Activated CD8-positive, alpha-beta T cell treated with anti-CD3 and anti-CD28 coated beads, Interleukin-2, amount 10 ng/mL, durations not matched to agents 7 days and 5 days (primary cell): ENCODE data around the gene TIPARP. TPM values are rescaled to one million over a fixed set of nuclear protein-coding genes. Genes with fewer than 3 reads are reported as not detected.

Experiments used
- ATAC-seq: fragments of 150-1000 bp; cut with Tn5 transposase; one replicate; pipeline ENCODE4 v1.10.0; 2021; ENCODE audit warnings: moderate library complexity
- CTCF ChIA-PET: fragments of 350-600 bp; sonication (Branson Sonifier 250); formaldehyde crosslinking; loops from one replicate; lab custom pipeline; 2021; ENCODE audit warnings: antibody characterized with exemption; lab: Charles Lee
- POLR2A ChIA-PET: fragments of 350-600 bp; sonication (Branson Sonifier 250); formaldehyde crosslinking; loops from one replicate; lab custom pipeline; 2021; ENCODE audit warnings: antibody characterized with exemption; lab: Charles Lee
- DNase-seq: peaks from one replicate; pipeline ENCODE4 v3.0.0-alpha.2; 2020
- H3K27ac Mint-ChIP-seq: one replicate; pipeline ENCODE4 v1.8.0; 2021; ENCODE audit warnings: mild to moderate bottlenecking, mixed read lengths
- H3K27me3 Mint-ChIP-seq: one replicate; pipeline ENCODE4 v1.8.0; 2021; ENCODE audit warnings: low read depth, mixed read lengths
- H3K36me3 Mint-ChIP-seq: one replicate; pipeline ENCODE4 v1.8.0; 2021; ENCODE audit warnings: low read depth, mixed read lengths
- H3K4me1 Mint-ChIP-seq: one replicate; pipeline ENCODE4 v1.8.0; 2021; ENCODE audit warnings: low read depth, mixed read lengths
- H3K4me3 Mint-ChIP-seq: one replicate; pipeline ENCODE4 v1.8.0; 2021; ENCODE audit warnings: mild to moderate bottlenecking, mixed read lengths
- H3K9me3 Mint-ChIP-seq: one replicate; pipeline ENCODE4 v1.8.0; 2022; ENCODE audit warnings: mixed read lengths; ENCODE audit not compliant: insufficient read depth
- total RNA-seq, 2 experiments: library from RNA; stranded (reverse); gene quantifications; one replicate each; pipeline ENCODE4 v1.2.3, GENCODE V29; 2021

Gene TIPARP
- total RNA-seq, 2 experiments from 2014 or later = 34.2 to 36.5 TPM

DNA sequence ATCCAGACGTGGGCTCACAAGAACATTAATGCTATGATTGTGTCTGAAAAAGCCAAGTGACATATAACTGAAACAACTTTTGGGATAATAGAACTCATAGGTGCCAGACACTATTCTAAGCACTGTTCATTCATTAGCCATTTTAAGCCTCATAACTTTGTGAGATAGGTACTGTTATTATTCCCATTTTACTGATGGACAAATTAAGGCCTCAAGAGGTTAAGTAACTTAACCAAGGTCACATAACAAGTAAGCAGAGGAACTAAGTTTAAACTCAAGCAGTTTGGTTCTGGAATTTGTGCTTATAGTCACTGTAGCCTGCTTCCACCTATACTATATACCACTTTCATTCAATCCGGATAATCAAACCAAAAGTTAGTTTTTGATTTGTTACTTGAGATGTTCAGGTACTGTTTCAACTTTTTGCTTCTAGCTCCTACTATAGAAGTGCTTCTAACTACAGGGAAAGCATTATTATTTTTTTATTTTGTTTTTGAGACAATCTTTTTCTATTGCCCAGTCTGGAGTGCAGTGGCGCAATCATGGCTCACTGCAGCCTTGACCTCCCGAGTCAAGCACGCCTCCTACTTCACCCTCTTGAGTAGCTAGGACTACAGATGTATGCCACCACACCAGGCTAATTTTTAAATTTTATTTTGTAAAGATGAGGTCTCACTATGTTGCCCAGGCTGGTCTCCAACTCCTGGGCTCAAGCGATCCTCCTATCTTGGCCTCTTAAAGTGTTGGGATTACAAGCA is 41.9 kb downstream of the TIPARP start:
- no peak overlapping the region for H3K4me3 Mint-ChIP-seq
- ATAC-seq (no peak), DNase-seq (no peak)
- no peak overlapping the region for H3K27ac Mint-ChIP-seq
- peaks cover 39% of the 10 kb centered on the region for H3K36me3 Mint-ChIP-seq
- no peaks in the 10 kb centered on the region for H3K9me3 Mint-ChIP-seq
- peaks cover 5% of the 10 kb centered on the region for H3K4me1 Mint-ChIP-seq
- ChIA-PET CTCF (interaction anchor here (2.1 kb wide), 1 partner anchor 421 kb away, joined by 4 read pairs; no protein-coding TSS in a partner anchor), POLR2A (no interaction called here)
- H3K27me3 Mint-ChIP-seq = no peaks in the 10 kb centered on the region

DNA sequence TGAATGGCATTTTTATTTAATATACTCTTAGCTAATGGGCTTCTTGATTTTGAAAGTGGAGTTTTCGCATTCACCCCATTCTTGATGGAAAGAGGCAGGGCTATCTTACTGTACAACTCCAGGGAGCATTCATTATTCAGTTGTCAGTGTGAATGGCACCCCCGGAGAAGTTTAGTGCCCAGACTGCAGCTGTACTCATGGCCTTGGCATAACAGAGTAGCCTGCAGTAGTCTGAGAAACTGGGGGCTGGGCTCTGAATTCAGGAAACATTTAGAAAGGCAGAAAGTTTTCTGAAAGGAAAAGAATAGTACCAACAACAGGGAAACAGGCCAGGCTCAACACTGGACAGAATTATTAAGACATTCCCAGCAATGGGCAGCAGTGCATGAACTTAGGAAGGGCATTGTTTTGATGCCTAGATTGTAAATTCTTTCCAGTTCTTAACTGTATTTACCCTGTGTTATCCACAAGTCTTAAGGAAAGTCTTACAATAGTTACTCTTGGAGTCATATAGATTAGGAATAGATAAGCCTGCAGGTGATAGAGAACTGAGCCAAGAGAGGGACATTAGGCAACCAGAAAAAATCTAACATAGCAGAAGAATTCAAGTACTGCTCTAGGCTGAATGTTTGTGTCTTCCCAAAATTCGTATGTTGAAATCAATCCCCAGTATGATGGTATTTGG is 44.4 kb downstream of the TIPARP start:
- CTCF ChIA-PET = no interaction called here

DNA sequence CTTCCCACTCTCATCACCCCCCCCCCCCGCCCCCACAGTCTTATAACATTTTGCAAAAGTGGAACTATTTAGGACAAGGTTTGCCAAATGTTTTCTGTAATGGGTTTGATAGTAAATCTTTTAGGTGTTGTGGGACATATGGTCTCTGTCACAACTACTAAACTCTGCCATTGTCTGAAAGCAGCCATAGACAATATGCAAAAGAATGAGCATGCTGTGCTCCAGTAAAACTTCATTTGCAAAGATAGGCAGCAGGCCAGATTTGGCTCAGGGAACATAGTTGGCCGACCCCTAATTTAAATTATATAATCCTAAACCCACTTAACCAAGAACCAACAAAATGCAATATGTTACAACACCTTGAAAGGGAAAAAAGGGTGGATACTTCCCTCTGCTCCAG is 46.4 kb downstream of the TIPARP start:
- ATAC-seq (no peak), DNase-seq (no peak)
- H3K36me3 Mint-ChIP-seq = peaks cover 27% of the 10 kb centered on the region
- H3K9me3 Mint-ChIP-seq = no peaks in the 10 kb centered on the region
- no peak overlapping the region for H3K4me3 Mint-ChIP-seq
- H3K27ac Mint-ChIP-seq = no peak overlapping the region
- no peaks in the 10 kb centered on the region for H3K27me3 Mint-ChIP-seq
- peaks cover 5% of the 10 kb centered on the region for H3K4me1 Mint-ChIP-seq
- ChIA-PET CTCF (no interaction called here), POLR2A (no interaction called here)

More for the DNA sequence above, 44.4 kb downstream of the TIPARP start:
- POLR2A ChIA-PET = no interaction called here
- H3K9me3 Mint-ChIP-seq = no peaks in the 10 kb centered on the region
- H3K4me3 Mint-ChIP-seq = no peak overlapping the region
- DNase-seq = no peak
- H3K27ac Mint-ChIP-seq = no peak overlapping the region
- peaks cover 5% of the 10 kb centered on the region for H3K4me1 Mint-ChIP-seq
- no peak for ATAC-seq
- H3K27me3 Mint-ChIP-seq = no peaks in the 10 kb centered on the region
- H3K36me3 Mint-ChIP-seq = peaks cover 46% of the 10 kb centered on the region

DNA sequence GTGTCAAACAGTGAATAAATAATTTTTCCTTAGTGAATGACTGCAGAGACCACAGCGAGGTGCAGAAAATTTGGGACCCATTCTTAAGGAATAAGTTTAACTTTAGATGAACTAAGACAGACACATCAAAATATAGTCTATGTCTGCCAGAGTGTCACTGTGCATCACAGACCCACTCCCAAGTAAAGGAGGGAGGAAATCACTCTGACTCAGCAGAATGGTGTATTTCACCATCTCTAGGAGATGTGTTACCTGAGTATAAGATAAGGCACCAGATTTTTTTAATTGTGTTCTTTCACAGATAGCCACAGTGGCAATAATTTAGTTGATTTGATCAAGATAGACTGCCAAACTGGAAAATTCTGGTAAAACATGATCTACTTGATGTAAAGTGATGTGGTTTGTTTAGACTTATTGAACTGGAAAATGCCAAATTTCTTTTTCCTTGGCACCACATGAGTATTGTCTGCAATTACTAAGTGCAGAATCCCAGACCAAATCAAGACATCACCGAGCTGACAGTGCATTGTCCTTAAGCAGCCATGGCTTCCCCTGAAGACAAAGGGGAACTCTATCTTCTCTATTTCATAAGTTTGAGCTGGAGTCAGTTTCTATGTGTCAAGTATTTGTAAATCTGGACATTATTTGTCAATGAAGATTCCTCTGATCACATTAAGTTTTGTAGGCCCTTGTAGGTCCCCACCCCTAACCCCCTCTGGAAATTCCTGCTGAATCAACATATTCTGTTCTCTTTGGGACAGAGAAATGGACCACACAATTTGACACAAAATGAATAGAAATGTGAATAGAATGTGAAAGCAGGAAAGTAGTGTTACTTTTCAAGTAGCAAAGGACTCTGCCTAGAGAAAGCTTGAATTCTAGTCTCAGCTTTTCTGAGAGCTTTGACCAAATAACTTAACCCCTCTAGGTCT is 47.6 kb downstream of the TIPARP start:
- peaks cover 20% of the 10 kb centered on the region for H3K36me3 Mint-ChIP-seq
- CTCF ChIA-PET = interaction anchor here (0.7 to 1.4 kb wide), 4 partner anchors 12 to 416 kb away, joined by 3 to 4 read pairs (median 4); no protein-coding TSS in a partner anchor

DNA sequence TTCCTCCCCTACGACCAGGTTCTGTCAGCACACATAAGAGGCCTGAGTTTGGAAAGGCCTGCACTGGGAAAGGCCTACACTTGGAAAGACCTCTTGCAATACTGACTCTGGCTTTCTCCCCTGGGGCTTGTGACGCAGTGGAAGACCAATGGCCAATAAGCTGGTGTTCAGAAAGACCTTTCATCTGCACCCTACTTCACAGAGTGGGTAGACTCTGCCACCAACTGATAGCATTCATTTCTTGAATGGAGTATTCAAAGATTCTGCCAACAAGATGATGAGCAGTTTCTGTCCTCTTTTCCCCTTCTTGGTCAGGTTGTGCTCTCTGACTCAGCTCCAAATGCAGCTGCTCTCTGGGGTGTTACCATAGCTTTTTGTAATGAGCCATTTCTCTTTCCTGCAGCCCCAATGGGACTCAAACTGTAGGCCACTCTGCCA is 48.8 kb downstream of the TIPARP start:
- Mint-ChIP-seq H3K27me3 (no peaks in the 10 kb centered on the region), H3K4me1 (peaks cover 5% of the 10 kb centered on the region), H3K36me3 (peaks cover 11% of the 10 kb centered on the region), H3K9me3 (no peaks in the 10 kb centered on the region), H3K27ac (peak overlapping the region; percentile 33), H3K4me3 (no peak overlapping the region)
- DNase-seq (no peak), ATAC-seq (no peak)
- POLR2A ChIA-PET = interaction anchor here (1.0 kb wide), 1 partner anchor 45 kb away, joined by 3 read pairs; no protein-coding TSS in a partner anchor
- CTCF ChIA-PET = interaction anchor here (1.0 to 1.5 kb wide), 7 partner anchors 11 to 414 kb away, joined by 3 to 4 read pairs (median 3); no protein-coding TSS in a partner anchor

More for the DNA sequence above, 47.6 kb downstream of the TIPARP start:
- no peak overlapping the region for H3K27ac Mint-ChIP-seq
- H3K9me3 Mint-ChIP-seq = no peaks in the 10 kb centered on the region
- ATAC-seq (no peak), DNase-seq (no peak)
- POLR2A ChIA-PET = no interaction called here
- H3K27me3 Mint-ChIP-seq = no peaks in the 10 kb centered on the region
- peaks cover 5% of the 10 kb centered on the region for H3K4me1 Mint-ChIP-seq
- no peak overlapping the region for H3K4me3 Mint-ChIP-seq

DNA sequence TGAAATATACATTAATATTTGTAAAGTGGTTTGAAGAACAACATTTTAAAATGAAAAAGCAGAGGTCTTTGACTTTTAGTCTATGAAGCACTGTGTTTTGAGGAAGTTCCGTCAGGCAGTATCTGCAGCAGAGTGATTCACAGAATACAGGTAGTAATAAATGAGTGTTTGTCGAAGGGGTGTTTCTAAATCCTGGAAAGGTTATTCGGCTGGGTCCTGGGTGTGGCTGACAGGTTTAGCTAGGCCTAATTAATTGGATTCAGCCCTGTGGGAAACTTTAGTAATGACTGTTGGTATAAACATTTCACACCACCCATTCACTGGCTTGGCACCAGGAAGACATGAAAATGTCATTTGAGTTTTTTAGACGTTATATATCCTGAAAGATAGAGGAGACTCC is 51.3 kb downstream of the TIPARP start:
- Mint-ChIP-seq H3K36me3 (peaks cover 10% of the 10 kb centered on the region), H3K27me3 (no peaks in the 10 kb centered on the region), H3K9me3 (no peaks in the 10 kb centered on the region), H3K4me3 (no peak overlapping the region), H3K27ac (no peak overlapping the region), H3K4me1 (peaks cover 5% of the 10 kb centered on the region)
- ATAC-seq = no peak
- no peak for DNase-seq
- ChIA-PET POLR2A (no interaction called here), CTCF (no interaction called here)

DNA sequence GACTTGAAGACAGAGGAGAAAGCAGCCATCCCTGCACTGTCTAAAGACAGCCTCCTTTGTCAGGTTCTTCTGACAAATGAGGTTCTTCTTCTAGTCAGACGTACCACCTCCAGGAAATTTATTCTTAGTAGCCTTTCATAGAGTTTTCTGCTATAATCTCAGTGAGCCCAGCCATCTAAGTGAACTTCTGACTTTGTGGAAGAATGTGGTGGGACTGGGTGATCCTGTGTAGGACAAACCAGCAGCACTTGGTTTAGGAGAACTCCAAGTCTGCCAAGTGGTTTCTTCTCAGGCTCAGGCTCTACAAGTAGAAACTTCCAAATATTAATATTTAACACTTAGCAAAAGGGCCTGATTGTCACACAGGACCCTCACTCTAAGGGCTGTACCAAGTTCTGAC is 52.1 kb downstream of the TIPARP start:
- Mint-ChIP-seq H3K4me1 (peaks cover 5% of the 10 kb centered on the region), H3K36me3 (peaks cover 10% of the 10 kb centered on the region), H3K27me3 (no peaks in the 10 kb centered on the region), H3K9me3 (no peaks in the 10 kb centered on the region), H3K4me3 (no peak overlapping the region), H3K27ac (no peak overlapping the region)
- DNase-seq (no peak), ATAC-seq (no peak)
- ChIA-PET POLR2A (no interaction called here), CTCF (no interaction called here)

DNA sequence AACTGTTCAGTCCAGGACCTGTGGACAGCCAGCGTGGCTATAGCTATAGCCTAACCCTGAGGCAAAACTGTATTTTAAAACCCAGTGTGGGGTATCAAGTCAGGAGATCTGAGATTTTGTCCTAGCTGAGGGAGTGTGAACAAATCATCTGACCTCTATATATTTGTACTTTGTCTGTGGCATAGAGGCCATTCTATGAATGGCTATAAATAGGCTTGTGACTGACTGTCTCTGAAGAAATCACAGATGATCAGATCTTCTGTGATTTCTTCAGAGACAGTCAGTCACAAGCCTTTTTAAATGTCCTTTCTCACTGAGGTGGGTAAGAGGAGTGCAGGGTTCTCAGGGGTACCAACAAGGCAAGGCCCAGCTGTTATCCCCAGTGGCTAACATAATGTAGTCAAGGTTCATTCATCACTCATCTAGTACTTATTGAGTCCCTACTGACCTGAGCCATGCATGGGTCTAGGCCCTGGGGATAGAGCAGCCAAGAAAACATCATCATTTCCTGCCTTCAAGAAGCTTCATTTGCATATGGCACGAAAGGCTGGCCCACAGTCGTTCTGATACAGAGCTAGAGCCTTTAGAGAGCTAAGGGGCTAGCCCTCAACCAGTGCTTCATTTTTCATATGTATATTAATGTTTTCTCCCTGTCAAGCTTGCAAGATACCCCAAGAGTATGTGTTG is 53.3 kb downstream of the TIPARP start:
- ATAC-seq (no peak), DNase-seq (no peak)
- ChIA-PET POLR2A (no interaction called here), CTCF (interaction anchor here (0.6 kb wide), 1 partner anchor 18 kb away, joined by 3 read pairs; no protein-coding TSS in a partner anchor)
- Mint-ChIP-seq H3K27ac (no peak overlapping the region), H3K9me3 (no peaks in the 10 kb centered on the region), H3K27me3 (no peaks in the 10 kb centered on the region), H3K4me1 (peaks cover 11% of the 10 kb centered on the region), H3K4me3 (no peak overlapping the region), H3K36me3 (peaks cover 10% of the 10 kb centered on the region)

DNA sequence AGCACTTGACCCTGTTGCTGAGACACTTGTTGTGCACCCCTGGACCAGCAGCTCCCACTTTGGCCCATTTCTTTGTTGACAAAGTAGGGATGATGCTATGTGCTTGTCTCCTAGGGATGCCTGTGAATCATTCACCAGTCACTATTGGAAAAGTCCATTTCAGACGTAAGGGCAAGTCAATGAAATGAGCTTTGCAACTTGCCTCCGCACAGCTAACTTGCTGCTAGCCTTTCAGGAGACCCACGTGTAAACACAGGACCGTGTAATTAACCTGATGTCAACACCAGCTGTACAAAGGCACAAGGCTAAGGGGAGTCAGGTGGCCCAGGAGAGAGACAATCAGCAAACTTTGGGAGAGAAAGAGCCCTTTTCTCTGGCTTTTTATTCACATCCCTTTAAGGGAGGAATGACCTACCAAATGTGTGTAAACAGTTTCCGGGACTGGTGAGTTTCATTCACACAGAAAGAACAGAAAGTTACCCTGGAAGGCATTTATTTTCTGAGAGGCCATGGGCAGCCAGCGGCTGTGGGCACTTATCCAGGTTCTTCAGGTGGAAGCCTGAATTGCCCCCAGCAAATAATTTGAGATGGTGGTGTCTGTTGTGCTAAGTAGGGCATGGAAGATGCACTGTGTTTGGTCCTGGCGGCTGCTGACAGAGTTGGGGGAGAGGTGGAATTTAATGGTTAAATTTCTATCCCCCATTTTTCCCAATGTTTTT is 54.0 kb downstream of the TIPARP start:
- H3K27me3 Mint-ChIP-seq = no peaks in the 10 kb centered on the region
- H3K4me3 Mint-ChIP-seq = no peak overlapping the region
- DNase-seq (no peak), ATAC-seq (no peak)
- CTCF ChIA-PET = no interaction called here
- peaks cover 4% of the 10 kb centered on the region for H3K36me3 Mint-ChIP-seq
- no peak overlapping the region for H3K27ac Mint-ChIP-seq
- POLR2A ChIA-PET = no interaction called here
- H3K4me1 Mint-ChIP-seq = peaks cover 11% of the 10 kb centered on the region
- no peaks in the 10 kb centered on the region for H3K9me3 Mint-ChIP-seq

DNA sequence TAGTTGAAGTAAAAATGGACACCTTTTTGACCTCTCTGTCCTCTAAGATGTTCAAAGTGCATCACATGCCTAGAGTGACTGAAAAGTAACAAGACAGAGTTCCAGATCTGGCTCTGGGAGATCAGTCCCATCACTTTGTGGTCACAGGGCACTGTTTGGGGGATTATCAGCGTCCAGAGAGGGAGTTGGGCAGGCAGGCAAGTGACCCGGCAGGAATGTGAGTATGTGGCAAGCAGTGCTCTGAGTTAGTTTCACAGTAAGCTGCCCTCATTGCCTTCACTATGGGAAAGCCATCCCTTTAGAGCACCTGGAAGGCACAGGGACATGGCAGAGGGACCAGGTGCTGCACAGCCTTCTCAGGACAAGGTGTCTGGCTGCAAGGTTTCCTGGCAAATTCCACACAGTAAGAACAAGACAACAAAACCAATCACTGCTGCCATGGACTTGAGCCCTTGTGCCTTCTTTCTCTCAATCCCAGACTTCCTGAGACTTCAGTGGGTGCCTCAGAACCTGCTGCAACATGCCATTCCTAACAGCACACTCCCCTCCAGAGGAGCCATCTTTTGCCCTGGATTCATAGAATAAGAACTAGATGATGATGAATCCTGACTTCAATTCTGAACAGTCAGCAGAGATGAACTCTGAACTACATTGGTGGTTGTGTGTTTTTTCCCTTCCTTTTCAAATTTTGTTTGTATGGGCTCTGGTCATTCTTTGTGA is 55.2 kb downstream of the TIPARP start:
- H3K27ac Mint-ChIP-seq = no peak overlapping the region
- H3K4me3 Mint-ChIP-seq = no peak overlapping the region
- ChIA-PET CTCF (interaction anchor here (0.7 kb wide), 1 partner anchor 408 kb away, joined by 3 read pairs; no protein-coding TSS in a partner anchor), POLR2A (no interaction called here)
- no peaks in the 10 kb centered on the region for H3K36me3 Mint-ChIP-seq
- no peak for ATAC-seq
- peaks cover 11% of the 10 kb centered on the region for H3K4me1 Mint-ChIP-seq
- no peaks in the 10 kb centered on the region for H3K27me3 Mint-ChIP-seq
- no peaks in the 10 kb centered on the region for H3K9me3 Mint-ChIP-seq
- no peak for DNase-seq
